ENCODE results near the gene SYT2. TPM values are rescaled to one million over a fixed set of nuclear protein-coding genes. Genes with fewer than 3 reads are reported as not detected.

SYT2 gene
- total and polyA plus RNA-seq, 10 of the 15 experiments (the other 5 are each of a cell fraction or from before 2014, with no cell fraction given): not detected

- ChIA-PET RAD21 (ENCODE audit: unreplicated experiment) (interaction anchor here (0.6 to 3.4 kb wide), 6 partner anchors 12 to 235 kb away, joined by 3 to 11 read pairs (median 3); partner anchors contain the start of gene UBE2T), SMC1A (ENCODE audit: uncharacterized antibody, unreplicated experiment) (interaction anchor here (0.7 to 1.9 kb wide), 8 partner anchors 9 to 207 kb away, joined by 3 to 7 read pairs (median 5); no protein-coding TSS in a partner anchor), CTCF (interaction anchor here (0.5 to 5.0 kb wide), 7 partner anchors 9 to 310 kb away, joined by 3 to 27 read pairs (median 5); no protein-coding TSS in a partner anchor), POLR2A (interaction anchor here (0.6 kb wide), 1 partner anchor 239 kb away, joined by 6 read pairs; no protein-coding TSS in a partner anchor)
- Histone ChIP-seq H3K27me3 (replicated peaks in 1 of 2; ENCODE audit: control insufficient read depth in 2 of 2, insufficient read depth in 2 of 2, low read length in 1 of 2) (no peaks in the 10 kb centered on the region), H3K4me3 (no peak overlapping the region), H2AFZ (ENCODE audit: control insufficient read depth, low read depth, low read length) (no peak overlapping the region), H3K27ac (ENCODE audit: control insufficient read depth, insufficient read depth) (no peak overlapping the region), H3K36me3 (ENCODE audit: control insufficient read depth in 2 of 2, insufficient read depth in 2 of 2, low read length in 1 of 2) (no peaks in the 10 kb centered on the region), H4K20me1 (ENCODE audit: control insufficient read depth, insufficient read depth) (no peaks in the 10 kb centered on the region; the same call in 1 of the 2 replicates), H3K79me2 (ENCODE audit: control insufficient read depth, insufficient read depth, low read length) (no peaks in the 10 kb centered on the region), H3K9ac (ENCODE audit: control insufficient read depth, insufficient read depth, low read length) (no peak overlapping the region), H3K9me3 (replicated peaks; ENCODE audit: control insufficient read depth, insufficient read depth, low read length) (no peaks in the 10 kb centered on the region), H3K4me1 (ENCODE audit: control insufficient read depth, insufficient read depth, low read length) (no peaks in the 10 kb centered on the region), H3K4me2 (ENCODE audit: control insufficient read depth, insufficient read depth) (no peak overlapping the region)
- TF ChIP-seq HDGF (IDR thresholded peaks at IDR 0.05) (no peak), CBX5 (IDR thresholded peaks at IDR 0.05; ENCODE audit: low read depth) (no peak), BACH1 (IDR thresholded peaks at IDR 0.05; ENCODE audit: borderline replicate concordance) (no peak), NFIC (IDR thresholded peaks at IDR 0.05; ENCODE audit: low read depth, low read length) (no peak), RAD21 (IDR thresholded peaks at IDR 0.05; ENCODE audit: insufficient read depth, low read depth, low read length) (no peak), FOS (IDR thresholded peaks at IDR 0.05; ENCODE audit: borderline replicate concordance, extremely low read depth, insufficient read length) (no peak), TCF7 (IDR thresholded peaks at IDR 0.05; ENCODE audit: borderline replicate concordance) (no peak), ZNF274 (IDR thresholded peaks at IDR 0.05; ENCODE audit: insufficient read depth, insufficient read length) (no peak), SIN3A (IDR thresholded peaks at IDR 0.05; ENCODE audit: low read depth, low read length) (no peak), NFYA (IDR thresholded peaks at IDR 0.05; ENCODE audit: borderline replicate concordance, low read depth, low read length) (no peak)
- TF ChIP-seq, protein P1, sequence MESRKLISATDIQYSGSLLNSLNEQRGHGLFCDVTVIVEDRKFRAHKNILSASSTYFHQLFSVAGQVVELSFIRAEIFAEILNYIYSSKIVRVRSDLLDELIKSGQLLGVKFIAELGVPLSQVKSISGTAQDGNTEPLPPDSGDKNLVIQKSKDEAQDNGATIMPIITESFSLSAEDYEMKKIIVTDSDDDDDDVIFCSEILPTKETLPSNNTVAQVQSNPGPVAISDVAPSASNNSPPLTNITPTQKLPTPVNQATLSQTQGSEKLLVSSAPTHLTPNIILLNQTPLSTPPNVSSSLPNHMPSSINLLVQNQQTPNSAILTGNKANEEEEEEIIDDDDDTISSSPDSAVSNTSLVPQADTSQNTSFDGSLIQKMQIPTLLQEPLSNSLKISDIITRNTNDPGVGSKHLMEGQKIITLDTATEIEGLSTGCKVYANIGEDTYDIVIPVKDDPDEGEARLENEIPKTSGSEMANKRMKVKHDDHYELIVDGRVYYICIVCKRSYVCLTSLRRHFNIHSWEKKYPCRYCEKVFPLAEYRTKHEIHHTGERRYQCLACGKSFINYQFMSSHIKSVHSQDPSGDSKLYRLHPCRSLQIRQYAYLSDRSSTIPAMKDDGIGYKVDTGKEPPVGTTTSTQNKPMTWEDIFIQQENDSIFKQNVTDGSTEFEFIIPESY (IDR thresholded peaks at IDR 0.05): no peak
- DNase-seq (ENCODE audit: low read depth, low spot score): no peak
- ATAC-seq: no peak
- 71% methylated on average over 2 of the region's 2 CpGs for WGBS (ENCODE audit: insufficient coverage, insufficient replicate concordance, low lambda C conversion rate, missing lambda C conversion rate)
- BruUV-seq (replicated peaks): no TSS peak
- FAIRE-seq: no peak
- in situ Hi-C loops (cut with MboI) (no loop called here), intact Hi-C loops (cut with micrococcal nuclease; ENCODE audit: unreplicated experiment) (loop anchor here (10.0 kb wide), 1 partner anchor 137 kb away; the partner anchor contains the start of gene SYT2)
Measured at GRCh38 chr1:202577381-202577780, 132.9 kb downstream of the SYT2 start.
